Measurements from ENCODE around the gene CTDSPL2.
"Not testable (repeated sequence)": the region's sequence is repeated elsewhere in the genome, so short reads cannot be mapped to it uniquely, and the experiment has no call there.

Gene CTDSPL2

DNA sequence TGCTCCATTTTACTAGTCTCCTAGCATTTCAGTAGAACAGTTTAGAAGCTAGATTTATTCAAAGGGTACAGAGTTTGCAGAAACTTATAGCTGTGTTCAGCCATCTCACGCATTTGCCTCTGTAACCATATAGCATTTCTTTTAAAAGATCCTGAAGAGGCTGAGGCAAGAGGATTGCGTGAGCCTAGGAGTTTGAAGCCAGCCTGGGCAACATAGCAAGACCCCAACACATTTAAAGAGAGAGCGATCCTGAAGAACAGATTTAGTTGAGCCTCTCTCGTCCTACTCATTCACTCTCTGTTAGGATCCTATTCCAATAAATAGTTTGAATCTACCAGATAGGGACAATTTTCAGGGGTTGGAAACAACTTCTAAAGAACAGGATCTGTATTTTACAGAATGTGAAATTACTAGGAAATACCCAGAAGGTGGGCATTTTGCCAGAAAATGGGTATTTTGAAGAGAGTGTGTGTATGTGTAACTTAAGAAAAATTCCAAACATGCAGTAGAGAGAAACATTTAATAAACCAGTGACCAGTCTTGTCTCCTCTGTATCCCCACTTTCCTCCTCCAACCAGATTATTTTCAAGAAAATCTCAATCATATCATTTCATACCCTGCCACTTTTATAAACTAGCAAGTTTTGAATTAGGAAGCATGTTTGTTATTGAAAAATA, 114.0 kb downstream of the CTDSPL2 start:
- DNase-seq, result peak; percentile 89

DNA sequence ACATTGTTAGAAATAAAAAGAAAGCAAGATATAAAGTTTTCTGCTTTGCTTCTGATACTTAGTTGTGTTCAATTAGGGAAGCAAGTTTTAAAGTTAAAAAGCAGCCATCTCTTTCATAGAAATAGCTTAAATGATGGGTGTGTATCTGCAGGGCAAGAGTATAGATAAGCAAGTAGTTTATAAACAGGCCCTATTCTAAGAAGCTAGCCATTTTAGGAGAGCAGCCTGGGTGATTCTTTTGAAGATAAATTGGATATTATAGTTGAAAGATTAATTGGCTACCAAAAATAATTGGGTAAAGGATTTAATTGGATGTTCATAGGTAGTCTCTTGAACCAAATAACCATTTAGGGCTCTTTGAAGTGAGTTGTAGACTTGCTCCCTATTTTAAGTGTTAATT, 115.2 kb downstream of the CTDSPL2 start:
- no peak for DNase-seq

DNA sequence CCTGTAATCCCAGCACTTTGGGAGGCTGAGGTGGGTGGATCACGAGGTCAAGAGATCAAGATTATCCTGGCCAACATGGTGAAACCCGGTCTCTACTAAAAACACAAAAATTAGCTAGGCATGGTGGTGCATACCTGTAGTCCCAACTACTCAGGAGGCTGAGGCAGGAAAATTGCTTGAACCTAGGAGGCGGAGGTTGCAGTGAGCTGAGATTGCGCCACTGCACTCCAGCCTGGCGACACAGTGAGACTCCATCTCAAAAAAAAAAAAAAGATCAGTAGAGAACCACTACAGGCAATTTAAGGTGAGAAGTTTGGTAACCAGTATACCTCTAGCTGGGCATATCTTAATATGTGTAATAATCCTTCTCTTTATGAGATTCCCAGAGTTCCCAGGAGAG, 117.3 kb downstream of the CTDSPL2 start:
- DNase-seq, result not testable (repeated sequence)

DNA sequence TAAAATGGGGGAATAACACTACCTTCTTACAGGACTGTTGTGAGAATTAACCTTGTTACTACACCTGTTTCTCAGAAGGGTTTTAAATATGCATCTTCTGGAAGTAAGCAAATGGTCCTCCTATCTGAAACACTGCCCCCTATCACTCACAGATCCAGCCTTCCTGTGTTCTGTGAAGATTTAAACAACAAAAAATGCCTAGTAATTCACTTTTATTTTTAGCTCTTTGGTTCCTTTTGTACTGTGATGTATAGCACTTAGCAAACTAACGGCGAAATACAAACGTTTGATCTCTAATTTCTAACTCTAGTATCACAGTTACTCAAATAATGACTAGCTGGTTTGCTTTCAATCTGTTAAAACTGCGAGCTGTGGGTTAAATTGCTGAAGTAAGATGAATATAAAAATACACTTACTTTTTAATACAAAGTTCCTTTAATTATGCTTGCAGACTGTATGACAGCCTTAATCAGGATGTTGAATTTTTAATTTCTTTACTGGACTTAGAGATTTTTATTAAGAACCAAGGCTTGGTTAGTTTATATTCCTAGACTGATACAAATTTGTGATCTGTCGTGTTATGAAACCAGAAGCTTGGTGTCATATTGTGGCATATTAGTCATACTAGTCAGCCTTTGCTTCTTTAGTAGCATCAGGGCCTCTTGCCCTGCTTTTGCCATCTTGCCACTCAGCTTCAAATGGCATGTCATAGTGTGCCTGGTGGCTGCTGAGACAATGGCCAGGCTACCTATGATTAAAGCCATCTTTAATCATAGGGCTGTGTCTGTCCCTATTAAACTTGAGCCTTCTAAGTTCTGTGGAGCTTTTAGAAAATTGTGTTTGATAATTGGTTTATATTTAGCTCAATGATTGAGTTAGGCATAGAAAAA, 118.7 kb downstream of the CTDSPL2 start:
- peak; percentile 68 for DNase-seq

DNA sequence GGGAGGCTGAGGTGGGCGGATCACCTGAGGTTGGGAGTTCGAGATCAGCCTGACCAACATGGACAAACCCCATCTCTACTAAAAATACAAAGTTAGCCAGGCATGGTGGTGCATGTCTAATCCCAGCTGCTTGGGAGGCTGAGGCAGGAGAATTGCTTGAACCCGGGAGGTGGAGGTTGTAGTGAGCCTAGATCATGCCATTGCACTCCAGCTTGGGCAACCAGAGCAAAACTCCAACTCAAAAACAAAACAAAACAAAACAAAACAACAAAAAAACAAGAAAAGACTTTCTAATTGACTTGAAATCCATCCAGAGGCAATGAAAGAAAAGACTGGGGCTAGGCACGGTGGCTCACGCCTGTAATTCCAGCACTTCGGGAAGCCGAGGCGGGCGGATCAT, 121.7 kb downstream of the CTDSPL2 start:
- DNase-seq, result not testable (repeated sequence)

DNA sequence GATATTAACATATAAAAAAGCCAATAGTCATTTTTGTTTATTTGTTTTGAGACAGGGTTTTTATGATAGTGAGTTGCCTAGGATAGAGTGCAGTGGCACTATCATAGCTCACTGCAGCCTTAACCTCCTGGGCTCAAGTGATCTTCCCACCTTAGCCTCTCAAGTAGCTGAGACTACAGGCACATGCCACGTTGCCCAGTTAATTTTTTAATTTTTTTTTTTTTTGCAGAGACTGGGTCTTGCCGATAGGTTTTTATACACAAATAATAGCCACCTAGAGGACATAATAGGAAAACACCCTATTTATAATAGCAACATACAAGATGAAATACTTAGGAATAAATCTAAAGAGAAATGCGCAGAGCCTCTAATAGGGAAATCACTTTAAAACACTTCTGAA, 122.8 kb downstream of the CTDSPL2 start:
- DNase-seq, result peak; percentile 58

DNA sequence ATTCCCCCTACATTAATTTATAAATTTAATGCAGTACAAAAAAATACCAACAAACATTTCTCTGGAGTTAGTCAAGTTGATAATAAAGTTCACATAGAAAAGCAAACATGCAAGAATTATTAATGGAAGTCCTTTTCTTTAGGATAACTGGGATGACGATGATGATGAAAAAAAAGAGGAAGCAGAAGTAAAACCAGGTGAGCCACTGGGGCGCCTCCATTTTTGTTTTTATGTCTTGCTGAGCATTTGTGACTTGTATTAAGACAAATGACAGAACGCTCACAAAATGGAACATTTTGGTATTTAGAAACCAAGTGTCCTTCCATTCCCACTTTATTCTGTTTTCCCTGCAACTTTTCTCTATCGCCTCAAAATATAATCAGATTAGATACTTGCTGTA, 123.3 kb downstream of the CTDSPL2 start:
- no peak for DNase-seq

DNA sequence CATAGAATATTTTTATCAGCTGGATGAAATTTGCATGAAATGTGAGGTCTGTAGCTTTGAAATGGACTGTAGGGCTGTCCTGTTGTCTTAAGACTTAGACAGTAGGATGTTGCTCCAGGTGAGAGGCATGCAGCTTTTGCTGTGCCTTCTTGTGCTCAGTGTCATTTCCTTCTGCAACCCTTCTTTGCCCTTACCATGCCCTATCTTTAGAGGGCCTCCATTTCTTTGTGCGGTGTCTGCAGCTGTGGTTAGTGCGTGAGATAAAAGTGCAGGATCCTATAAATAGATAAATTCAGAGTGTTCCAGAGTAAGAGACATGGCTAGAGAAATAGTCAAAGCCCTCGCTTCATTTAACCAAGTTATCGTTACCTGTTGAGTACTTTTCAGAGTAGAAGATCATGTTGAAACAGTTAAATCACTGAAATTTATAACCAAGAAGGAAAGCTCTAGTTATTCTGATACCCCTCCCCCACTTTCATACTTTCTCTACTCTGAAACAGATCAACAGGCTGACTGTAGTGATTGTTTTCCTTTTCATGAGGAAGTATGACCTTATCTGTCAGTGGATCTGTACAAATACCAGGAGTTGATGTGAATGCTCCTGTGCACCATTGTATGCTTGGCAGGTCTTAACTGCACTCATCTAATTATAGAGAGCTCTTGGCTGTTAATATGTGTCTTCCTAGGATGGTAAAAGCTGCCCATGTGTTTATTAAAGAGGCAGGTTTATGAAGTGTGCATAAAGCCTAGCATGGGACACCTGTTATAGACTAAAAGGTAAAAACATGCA, 127.7 kb downstream of the CTDSPL2 start:
- no peak for DNase-seq

DNA sequence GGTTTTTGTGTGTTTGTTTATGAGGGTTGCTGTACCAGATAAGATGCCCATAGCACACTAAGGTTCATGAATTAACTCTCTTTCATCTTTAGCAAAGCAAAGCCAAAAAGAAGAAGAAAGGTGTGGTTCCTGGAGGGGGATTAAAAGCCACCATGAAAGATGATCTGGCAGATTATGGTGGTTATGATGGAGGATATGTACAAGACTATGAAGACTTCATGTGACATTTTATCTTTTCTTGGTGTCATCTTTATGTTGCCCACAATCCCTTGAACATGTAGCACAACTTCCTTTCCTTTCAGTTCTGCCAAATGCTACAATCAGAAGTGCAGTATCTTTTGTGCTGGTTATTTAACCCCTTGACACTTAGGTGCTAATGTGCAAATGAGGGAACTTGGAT, 133.5 kb downstream of the CTDSPL2 start:
- not testable (repeated sequence) for DNase-seq

DNA sequence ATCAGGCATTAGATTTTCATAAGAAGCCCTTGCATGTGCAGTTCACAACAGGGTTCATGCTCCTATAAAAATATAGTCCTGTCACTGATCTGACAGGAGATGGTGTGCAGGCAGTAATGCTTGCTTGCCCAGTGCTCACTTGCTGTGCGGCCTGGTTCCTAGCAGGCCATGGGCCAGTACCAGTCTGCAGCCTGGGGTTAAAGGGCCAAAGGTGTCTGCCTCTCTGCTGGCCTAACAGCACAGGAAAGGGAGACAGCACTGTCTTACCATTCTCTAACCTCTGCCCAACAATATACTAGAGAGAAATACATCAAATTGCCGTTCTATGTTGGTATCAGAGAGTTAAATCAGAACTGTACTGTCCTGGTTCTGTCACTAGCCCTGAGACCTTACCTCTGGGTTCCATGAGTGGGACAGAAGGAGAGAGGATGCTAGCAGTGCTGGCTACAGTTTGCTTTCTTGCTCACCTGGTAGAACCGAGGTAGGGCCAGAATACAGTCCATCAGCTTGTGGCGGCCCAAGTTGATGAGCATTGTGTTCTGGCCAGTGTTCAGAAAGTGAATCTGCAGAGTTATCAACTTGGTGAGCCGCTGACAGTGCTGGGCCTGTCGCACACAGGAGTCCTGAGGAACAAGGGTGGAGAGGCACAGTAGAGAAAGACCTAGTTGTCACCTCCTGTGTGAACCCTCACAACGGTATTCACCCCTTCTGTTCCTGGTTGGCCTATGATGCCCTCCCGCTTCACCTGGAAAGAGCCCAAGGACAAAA, 138.1 kb downstream of the CTDSPL2 start:
- no peak for DNase-seq

DNA sequence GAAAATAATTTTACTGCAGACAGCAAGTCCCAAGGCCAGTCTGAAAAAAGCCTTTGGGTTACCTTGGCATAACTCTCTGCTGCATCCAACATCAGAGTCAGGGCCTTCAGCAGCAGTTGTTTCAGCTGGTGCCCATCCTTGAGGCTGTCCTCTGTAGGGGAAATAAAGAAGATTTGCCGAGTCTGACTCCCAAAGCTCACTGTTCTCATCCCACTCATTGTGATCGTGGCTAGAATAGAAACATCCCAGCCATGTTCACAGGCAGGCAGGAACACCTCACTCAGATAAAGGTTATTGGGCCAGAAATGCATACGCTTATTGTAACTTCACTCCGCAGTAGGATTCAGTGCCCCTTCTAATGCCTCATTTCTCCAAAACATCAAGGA, 138.7 kb downstream of the CTDSPL2 start:
- no peak for DNase-seq

DNA sequence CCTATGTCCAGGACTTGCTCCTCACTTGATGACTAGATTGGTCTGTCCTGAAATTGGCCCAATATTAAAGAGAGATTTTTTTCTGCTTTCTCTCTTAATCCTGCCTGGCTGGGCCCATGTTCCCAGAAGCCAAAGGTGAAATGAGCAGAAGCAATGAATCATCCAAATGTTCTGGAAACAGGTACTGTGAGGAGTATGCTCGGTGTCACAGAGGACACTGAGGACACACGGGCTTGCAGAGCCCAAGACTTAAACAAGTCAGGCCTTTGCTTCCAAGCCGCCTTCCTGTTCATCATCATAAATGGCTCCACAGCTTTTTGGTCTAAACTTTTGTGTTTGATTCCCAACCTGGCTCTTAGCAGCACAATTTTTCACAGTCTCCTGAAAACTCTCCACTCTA, 140.9 kb downstream of the CTDSPL2 start:
- DNase-seq, result no peak

DNA sequence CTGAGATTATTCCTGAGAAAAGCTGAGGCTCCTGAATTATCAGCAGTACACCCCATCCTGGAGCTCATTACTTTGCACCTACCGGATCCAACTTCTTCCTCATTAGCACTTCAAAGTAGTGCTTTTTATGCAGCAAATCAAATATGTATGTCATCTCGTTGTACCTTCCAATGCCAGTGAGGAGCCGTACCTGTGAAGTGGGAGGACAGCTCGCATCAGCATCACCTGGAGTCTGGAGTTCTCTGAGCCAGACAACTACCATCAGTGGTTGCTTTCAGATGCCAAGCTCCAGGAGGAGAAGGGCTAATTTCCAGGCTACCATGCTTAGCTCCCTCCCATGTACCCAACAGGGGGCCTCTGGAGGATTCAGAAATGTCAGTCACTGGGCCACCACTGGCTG, 141.9 kb downstream of the CTDSPL2 start:
- no peak for DNase-seq

DNA sequence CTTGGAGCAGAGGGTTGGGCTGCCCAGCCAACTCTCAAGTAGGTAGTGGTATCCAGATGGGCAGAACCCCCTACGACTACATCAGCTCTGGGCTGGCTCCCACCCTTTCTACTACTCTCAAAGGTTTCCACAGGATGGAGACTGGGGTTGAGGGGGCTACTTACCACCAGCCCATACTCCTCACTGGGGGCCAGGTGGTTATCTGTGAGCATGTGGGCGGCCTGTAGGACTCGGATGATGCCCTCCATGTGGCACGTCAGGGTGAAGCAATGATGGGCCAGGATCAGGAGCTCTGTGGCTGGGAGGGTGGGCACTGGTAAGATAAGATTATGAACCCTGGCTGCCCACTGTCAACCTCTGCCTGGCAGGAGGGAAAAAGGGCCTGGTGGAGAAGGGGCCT, 142.9 kb downstream of the CTDSPL2 start:
- no peak for DNase-seq

DNA sequence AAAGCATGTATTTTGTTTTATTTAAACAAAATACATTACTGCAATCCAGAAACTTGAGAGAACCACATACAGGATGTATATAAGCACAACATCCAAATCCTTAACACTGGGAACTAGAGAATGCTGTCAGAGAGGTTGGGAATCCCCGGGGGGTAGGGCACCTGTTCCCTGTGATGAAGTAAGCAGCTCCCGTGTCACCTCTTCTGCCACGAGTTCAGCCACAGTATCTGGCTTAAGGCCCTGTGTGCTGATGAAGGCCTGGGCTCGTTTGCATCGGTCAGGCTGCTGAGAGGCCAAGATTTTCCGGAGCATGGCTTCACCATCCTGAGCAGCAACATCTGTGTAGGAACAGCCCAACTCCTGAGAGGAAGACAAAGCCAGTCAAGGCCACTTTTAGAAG, 146.0 kb downstream of the CTDSPL2 start:
- DNase-seq, result no peak

DNA sequence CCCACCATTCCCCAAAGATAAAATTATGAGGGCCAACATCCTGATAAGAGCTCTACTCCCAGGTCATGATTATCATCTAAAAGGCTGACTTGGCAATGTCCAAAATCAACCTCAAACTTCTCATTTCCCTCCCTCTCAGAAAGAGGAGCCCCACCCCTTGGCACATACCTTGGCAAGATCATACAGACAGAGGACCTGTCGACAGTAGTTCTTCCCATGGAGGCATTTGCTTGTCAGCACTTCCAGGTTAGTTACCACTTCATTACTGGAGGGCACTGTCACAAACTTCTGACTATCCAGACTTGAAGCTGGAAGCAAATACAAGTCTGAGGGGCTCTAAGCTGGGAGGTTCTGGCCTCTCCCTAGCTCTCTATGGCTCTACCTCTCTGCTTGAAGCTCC, 147.3 kb downstream of the CTDSPL2 start:
- DNase-seq, result no peak
